GM18951 (cell line): ENCODE results near the gene FLVCR2.

Source experiments
- POLR2A ChIP-seq: IDR thresholded peaks from 4 replicates; pipeline ENCODE4 v1.6.1; 2011; ENCODE audit warnings: mild to moderate bottlenecking; ENCODE audit not compliant: insufficient read length, insufficient read depth; ENCODE audit errors: extremely low read depth
- in situ Hi-C: fragments of 300-500 bp; cut with MboI; formaldehyde crosslinking; loops from one replicate; pipeline ENCODE4 v1.12.0; 2022; ENCODE audit warnings: low sequenced_read_pairs, mixed read lengths, inconsistent platforms; ENCODE audit not compliant: unreplicated experiment

FLVCR2 gene

GRCh38 chr14:75609116-75609515, 30.7 kb downstream of the FLVCR2 start:
- no peak for TF ChIP-seq POLR2A
- in situ Hi-C loops: no loop called here

GRCh38 chr14:75609606-75610475, 31.4 kb downstream of the FLVCR2 start:
- in situ Hi-C loops: no loop called here
- TF ChIP-seq POLR2A: no peak

GRCh38 chr14:75610834-75611233, 32.4 kb downstream of the FLVCR2 start:
- in situ Hi-C loops: no loop called here
- no peak for TF ChIP-seq POLR2A

- in situ Hi-C loops: no loop called here
- TF ChIP-seq POLR2A: no peak
These were observed 33.7 kb downstream of the FLVCR2 start for GRCh38 chr14:75612157-75612556.

GRCh38 chr14:75614179-75614578, 35.8 kb downstream of the FLVCR2 start:
- in situ Hi-C loops: no loop called here
- no peak for TF ChIP-seq POLR2A

- in situ Hi-C loops: no loop called here
- TF ChIP-seq POLR2A: no peak
These were observed 36.8 kb downstream of the FLVCR2 start for GRCh38 chr14:75615200-75615599.

- no peak for TF ChIP-seq POLR2A
- in situ Hi-C loops: no loop called here
These were observed 41.1 kb downstream of the FLVCR2 start for GRCh38 chr14:75619548-75619947.

GRCh38 chr14:75625034-75625433, 46.6 kb downstream of the FLVCR2 start:
- TF ChIP-seq POLR2A: no peak
- in situ Hi-C loops: no loop called here

- TF ChIP-seq POLR2A: no peak
- in situ Hi-C loops: no loop called here
These were observed 48.0 kb downstream of the FLVCR2 start for GRCh38 chr14:75626396-75626795.

- no peak for TF ChIP-seq POLR2A
- in situ Hi-C loops: no loop called here
These were observed 48.4 kb downstream of the FLVCR2 start for GRCh38 chr14:75626863-75627262.

- in situ Hi-C loops: no loop called here
- no peak for TF ChIP-seq POLR2A
These were observed 49.0 kb downstream of the FLVCR2 start for GRCh38 chr14:75627406-75627805.

GRCh38 chr14:75628816-75629215, 50.4 kb downstream of the FLVCR2 start:
- in situ Hi-C loops: no loop called here
- no peak for TF ChIP-seq POLR2A

GRCh38 chr14:75630695-75631452, 52.5 kb downstream of the FLVCR2 start:
- no peak for TF ChIP-seq POLR2A
- in situ Hi-C loops: loop anchor here (10.0 kb wide), 1 partner anchor 46 kb away; no protein-coding TSS in a partner anchor

- no peak for TF ChIP-seq POLR2A
- in situ Hi-C loops: loop anchor here (10.0 kb wide), 1 partner anchor 47 kb away; no protein-coding TSS in a partner anchor
These were observed 53.0 kb downstream of the FLVCR2 start for GRCh38 chr14:75631453-75631831.
